D341Med (cell line): ENCODE results near the gene GDAP2.
"Not testable (repeated sequence)": the region's sequence is repeated elsewhere in the genome, so short reads cannot be mapped to it uniquely, and the experiment has no call there.

ENCODE experiments used
- DNase-seq: peaks from one replicate; pipeline ENCODE4 v3.0.0; 2012; ENCODE audit warnings: low spot score

The GDAP2 gene

GRCh38 chr1:117929343-117930172, at the start of gene GDAP2, which contains the start of gene WDR3:
TSS of gene GDAP2 (minus strand) at chr1:117929621. CDS start at chr1:117920357, 9,264 bp downstream.
TSS of gene WDR3 (plus strand) at chr1:117929739. CDS start at chr1:117933320, 3,581 bp downstream.
- peak; percentile 90 for DNase-seq

- no peak for DNase-seq
Measured at GRCh38 chr1:117976381-117976780, 47.0 kb upstream of the GDAP2 start.

- DNase-seq, result no peak
Measured at GRCh38 chr1:117971777-117972176, 42.4 kb upstream of the GDAP2 start.

- DNase-seq, result no peak
Measured at GRCh38 chr1:117970252-117970651, 40.8 kb upstream of the GDAP2 start.

- no peak for DNase-seq
Measured at GRCh38 chr1:117967881-117968280, 38.5 kb upstream of the GDAP2 start.

GRCh38 chr1:117967477-117967876, 38.1 kb upstream of the GDAP2 start:
- no peak for DNase-seq

GRCh38 chr1:117964290-117965038, 35.0 kb upstream of the GDAP2 start:
- no peak for DNase-seq

- DNase-seq, result no peak
Measured at GRCh38 chr1:117959364-117959763, 29.9 kb upstream of the GDAP2 start.

- no peak for DNase-seq
Measured at GRCh38 chr1:117952386-117952785, 23.0 kb upstream of the GDAP2 start.

GRCh38 chr1:117942293-117942692, 12.9 kb upstream of the GDAP2 start:
- DNase-seq, result no peak

GRCh38 chr1:117933769-117934168, 4.3 kb upstream of the GDAP2 start:
- DNase-seq, result no peak

GRCh38 chr1:117932576-117932975, 3.2 kb upstream of the GDAP2 start:
- no peak for DNase-seq

- DNase-seq, result no peak
Measured at GRCh38 chr1:117930484-117930883, 1.1 kb upstream of the GDAP2 start.

GRCh38 chr1:117930173-117930447, 689 bp upstream of the GDAP2 start:
- DNase-seq, result no peak

GRCh38 chr1:117928881-117929342, 509 bp downstream of the GDAP2 start:
- DNase-seq, result no peak

- DNase-seq, result no peak
Measured at GRCh38 chr1:117925981-117926380, 3.4 kb downstream of the GDAP2 start.

GRCh38 chr1:117922717-117923116, 6.7 kb downstream of the GDAP2 start:
- DNase-seq, result not testable (repeated sequence)

- DNase-seq, result no peak
Measured at GRCh38 chr1:117921991-117922390, 7.4 kb downstream of the GDAP2 start.

- no peak for DNase-seq
Measured at GRCh38 chr1:117919376-117919775, 10.0 kb downstream of the GDAP2 start.

- no peak for DNase-seq
Measured at GRCh38 chr1:117911051-117911450, 18.4 kb downstream of the GDAP2 start.

- DNase-seq, result no peak
Measured at GRCh38 chr1:117905019-117905418, 24.4 kb downstream of the GDAP2 start.

- DNase-seq, result no peak
Measured at GRCh38 chr1:117904485-117904884, 24.9 kb downstream of the GDAP2 start.

GRCh38 chr1:117902944-117903343, 26.5 kb downstream of the GDAP2 start:
- no peak for DNase-seq
